ENCODE data around the gene KIRREL3.

The KIRREL3 gene

GRCh38 chr11:126683766-126684728, 316.5 kb downstream of the KIRREL3 start:
- Histone ChIP-seq H3K9me3 (ENCODE audit: insufficient read depth, low read length) (no peaks in the 10 kb centered on the region), H3K4me3 (ENCODE audit: insufficient read length, low read depth) (no peak overlapping the region), H3K9ac (ENCODE audit: insufficient read length, low read depth) (no peak overlapping the region), H3K27me3 (ENCODE audit: insufficient read depth, insufficient read length) (no peaks in the 10 kb centered on the region), H3K36me3 (ENCODE audit: insufficient read depth, insufficient read length, low read length) (no peaks in the 10 kb centered on the region), H3K4me1 (ENCODE audit: insufficient read depth, insufficient read length) (no peaks in the 10 kb centered on the region)
- no peak for TF ChIP-seq ZNF274 (IDR thresholded peaks at IDR 0.05; ENCODE audit: low read depth, low read length)
- TF ChIP-seq YY1 (IDR thresholded peaks at IDR 0.05; ENCODE audit: insufficient read depth, insufficient read length), result no peak
- no peak for TF ChIP-seq SUZ12 (IDR thresholded peaks at IDR 0.05; ENCODE audit: extremely low read depth, insufficient read depth, insufficient read length)
- no peak for DNase-seq (ENCODE audit: low read depth, low spot score)

GRCh38 chr11:126682590-126682989, 318.0 kb downstream of the KIRREL3 start:
- H3K9ac ChIP-seq (ENCODE audit: insufficient read length, low read depth), result no peak overlapping the region
- no peaks in the 10 kb centered on the region for H3K9me3 ChIP-seq (ENCODE audit: insufficient read depth, low read length)
- no peak overlapping the region for H3K4me3 ChIP-seq (ENCODE audit: insufficient read length, low read depth)
- no peaks in the 10 kb centered on the region for H3K27me3 ChIP-seq (ENCODE audit: insufficient read depth, insufficient read length)
- TF ChIP-seq ZNF274 (IDR thresholded peaks at IDR 0.05; ENCODE audit: low read depth, low read length) (no peak), YY1 (IDR thresholded peaks at IDR 0.05; ENCODE audit: insufficient read depth, insufficient read length) (no peak), SUZ12 (IDR thresholded peaks at IDR 0.05; ENCODE audit: extremely low read depth, insufficient read depth, insufficient read length) (no peak)
- no peak for DNase-seq (ENCODE audit: low read depth, low spot score)
- no peaks in the 10 kb centered on the region for H3K36me3 ChIP-seq (ENCODE audit: insufficient read depth, insufficient read length, low read length)
- no peaks in the 10 kb centered on the region for H3K4me1 ChIP-seq (ENCODE audit: insufficient read depth, insufficient read length)

- Histone ChIP-seq H3K36me3 (ENCODE audit: insufficient read depth, insufficient read length, low read length) (no peaks in the 10 kb centered on the region), H3K9me3 (ENCODE audit: insufficient read depth, low read length) (no peaks in the 10 kb centered on the region), H3K9ac (ENCODE audit: insufficient read length, low read depth) (no peak overlapping the region), H3K4me1 (ENCODE audit: insufficient read depth, insufficient read length) (no peaks in the 10 kb centered on the region), H3K27me3 (ENCODE audit: insufficient read depth, insufficient read length) (no peaks in the 10 kb centered on the region), H3K4me3 (ENCODE audit: insufficient read length, low read depth) (no peak overlapping the region)
- TF ChIP-seq ZNF274 (IDR thresholded peaks at IDR 0.05; ENCODE audit: low read depth, low read length), result no peak
- no peak for TF ChIP-seq YY1 (IDR thresholded peaks at IDR 0.05; ENCODE audit: insufficient read depth, insufficient read length)
- no peak for TF ChIP-seq SUZ12 (IDR thresholded peaks at IDR 0.05; ENCODE audit: extremely low read depth, insufficient read depth, insufficient read length)
- no peak for DNase-seq (ENCODE audit: low read depth, low spot score)
Observed at GRCh38 chr11:126680700-126681099, 319.9 kb downstream of the KIRREL3 start.

- no peaks in the 10 kb centered on the region for H3K36me3 ChIP-seq (ENCODE audit: insufficient read depth, insufficient read length, low read length)
- H3K9me3 ChIP-seq (ENCODE audit: insufficient read depth, low read length), result no peaks in the 10 kb centered on the region
- H3K4me1 ChIP-seq (ENCODE audit: insufficient read depth, insufficient read length), result no peaks in the 10 kb centered on the region
- no peak overlapping the region for H3K9ac ChIP-seq (ENCODE audit: insufficient read length, low read depth)
- H3K27me3 ChIP-seq (ENCODE audit: insufficient read depth, insufficient read length), result no peaks in the 10 kb centered on the region
- H3K4me3 ChIP-seq (ENCODE audit: insufficient read length, low read depth), result no peak overlapping the region
- DNase-seq (ENCODE audit: low read depth, low spot score), result no peak
- no peak for TF ChIP-seq ZNF274 (IDR thresholded peaks at IDR 0.05; ENCODE audit: low read depth, low read length)
- TF ChIP-seq SUZ12 (IDR thresholded peaks at IDR 0.05; ENCODE audit: extremely low read depth, insufficient read depth, insufficient read length), result no peak
- TF ChIP-seq YY1 (IDR thresholded peaks at IDR 0.05; ENCODE audit: insufficient read depth, insufficient read length), result no peak
Observed at GRCh38 chr11:126680131-126680530, 320.4 kb downstream of the KIRREL3 start.

GRCh38 chr11:126679033-126679432, 321.5 kb downstream of the KIRREL3 start:
- Histone ChIP-seq H3K4me1 (ENCODE audit: insufficient read depth, insufficient read length) (no peaks in the 10 kb centered on the region), H3K27me3 (ENCODE audit: insufficient read depth, insufficient read length) (no peaks in the 10 kb centered on the region), H3K4me3 (ENCODE audit: insufficient read length, low read depth) (no peak overlapping the region), H3K9ac (ENCODE audit: insufficient read length, low read depth) (no peak overlapping the region), H3K9me3 (ENCODE audit: insufficient read depth, low read length) (no peaks in the 10 kb centered on the region), H3K36me3 (ENCODE audit: insufficient read depth, insufficient read length, low read length) (no peaks in the 10 kb centered on the region)
- DNase-seq (ENCODE audit: low read depth, low spot score), result no peak
- no peak for TF ChIP-seq YY1 (IDR thresholded peaks at IDR 0.05; ENCODE audit: insufficient read depth, insufficient read length)
- TF ChIP-seq SUZ12 (IDR thresholded peaks at IDR 0.05; ENCODE audit: extremely low read depth, insufficient read depth, insufficient read length), result no peak
- TF ChIP-seq ZNF274 (IDR thresholded peaks at IDR 0.05; ENCODE audit: low read depth, low read length), result no peak

DNA sequence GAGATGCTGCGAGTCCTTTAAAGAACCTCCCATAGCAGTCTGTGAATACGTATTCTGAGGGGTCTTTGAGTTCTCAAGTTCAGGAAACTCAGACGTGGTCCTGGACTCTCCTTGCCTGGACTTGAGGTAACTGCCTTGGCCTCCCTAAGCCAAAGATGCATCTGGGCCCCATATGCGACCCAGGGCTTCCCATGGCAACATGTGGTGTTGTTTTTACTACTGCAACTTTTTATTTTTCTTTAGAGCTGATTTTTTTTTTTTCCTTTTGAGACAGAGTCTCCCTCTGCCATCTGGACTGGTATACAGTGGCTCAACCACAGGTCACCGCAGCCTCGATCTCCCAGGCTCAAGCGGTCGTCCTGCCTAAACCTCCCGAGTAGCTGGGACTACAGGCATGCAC, 324.0 kb downstream of the KIRREL3 start:
- no peak overlapping the region for H3K9ac ChIP-seq (ENCODE audit: insufficient read length, low read depth)
- H3K4me3 ChIP-seq (ENCODE audit: insufficient read length, low read depth), result no peak overlapping the region
- H3K27me3 ChIP-seq (ENCODE audit: insufficient read depth, insufficient read length), result no peaks in the 10 kb centered on the region
- no peaks in the 10 kb centered on the region for H3K4me1 ChIP-seq (ENCODE audit: insufficient read depth, insufficient read length)
- no peaks in the 10 kb centered on the region for H3K36me3 ChIP-seq (ENCODE audit: insufficient read depth, insufficient read length, low read length)
- no peaks in the 10 kb centered on the region for H3K9me3 ChIP-seq (ENCODE audit: insufficient read depth, low read length)
- TF ChIP-seq SUZ12 (IDR thresholded peaks at IDR 0.05; ENCODE audit: extremely low read depth, insufficient read depth, insufficient read length) (no peak), YY1 (IDR thresholded peaks at IDR 0.05; ENCODE audit: insufficient read depth, insufficient read length) (no peak), ZNF274 (IDR thresholded peaks at IDR 0.05; ENCODE audit: low read depth, low read length) (no peak)
- no peak for DNase-seq (ENCODE audit: low read depth, low spot score)

DNA sequence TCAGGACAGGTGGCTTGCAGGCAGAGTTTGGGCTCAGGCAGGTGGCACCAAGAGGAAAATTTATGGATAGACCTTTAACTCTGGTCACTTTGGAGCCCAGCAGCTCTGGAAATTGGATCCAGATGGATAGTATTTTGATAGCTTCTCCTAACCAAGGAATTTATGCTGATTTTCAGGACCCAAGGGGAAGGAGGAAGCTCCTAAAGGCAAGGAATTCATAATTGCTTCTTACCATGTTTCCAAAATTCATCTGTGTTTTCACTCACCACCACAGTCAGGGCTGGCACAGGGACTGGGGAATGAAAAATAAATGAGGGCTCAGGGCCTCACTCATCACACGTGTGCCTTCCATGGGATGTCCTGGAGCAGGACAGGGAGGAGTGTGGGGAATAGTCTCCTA, 327.3 kb downstream of the KIRREL3 start:
- Histone ChIP-seq H3K9ac (ENCODE audit: insufficient read length, low read depth) (no peak overlapping the region), H3K4me1 (ENCODE audit: insufficient read depth, insufficient read length) (no peaks in the 10 kb centered on the region), H3K27me3 (ENCODE audit: insufficient read depth, insufficient read length) (no peaks in the 10 kb centered on the region), H3K9me3 (ENCODE audit: insufficient read depth, low read length) (no peaks in the 10 kb centered on the region), H3K36me3 (ENCODE audit: insufficient read depth, insufficient read length, low read length) (no peaks in the 10 kb centered on the region), H3K4me3 (ENCODE audit: insufficient read length, low read depth) (no peak overlapping the region)
- TF ChIP-seq YY1 (IDR thresholded peaks at IDR 0.05; ENCODE audit: insufficient read depth, insufficient read length) (no peak), SUZ12 (IDR thresholded peaks at IDR 0.05; ENCODE audit: extremely low read depth, insufficient read depth, insufficient read length) (no peak), ZNF274 (IDR thresholded peaks at IDR 0.05; ENCODE audit: low read depth, low read length) (no peak)
- no peak for DNase-seq (ENCODE audit: low read depth, low spot score)

Data from NT2/D1 (cell line).